GM21367 (cell line): Measurements from ENCODE around the gene KCNG2.

ENCODE experiments used
- ATAC-seq: cut with Tn5 transposase; IDR thresholded peaks from one replicate; pipeline ENCODE4 v1.9.1; 2021; ENCODE audit not compliant: unreplicated experiment

Gene KCNG2

GRCh38 chr18:79882522-79883241, 84.9 kb downstream of the KCNG2 start:
- no peak for ATAC-seq

GRCh38 chr18:79883461-79884293, 85.9 kb downstream of the KCNG2 start:
- no peak for ATAC-seq

- no peak for ATAC-seq
Observed at GRCh38 chr18:79884294-79884962, 86.7 kb downstream of the KCNG2 start.

- ATAC-seq = no peak
Observed at GRCh38 chr18:79884963-79885728, 87.4 kb downstream of the KCNG2 start.

GRCh38 chr18:79887181-79888000, 89.7 kb downstream of the KCNG2 start:
- ATAC-seq = no peak

- ATAC-seq = no peak
Observed at GRCh38 chr18:79888016-79888415, 90.3 kb downstream of the KCNG2 start.

- ATAC-seq = no peak
Observed at GRCh38 chr18:79889569-79889968, 91.8 kb downstream of the KCNG2 start.

- ATAC-seq = no peak
Observed at GRCh38 chr18:79890674-79891073, 92.9 kb downstream of the KCNG2 start.

GRCh38 chr18:79896738-79897137, 99.0 kb downstream of the KCNG2 start:
- no peak for ATAC-seq

- ATAC-seq = no peak
Observed at GRCh38 chr18:79897940-79898625, 100.3 kb downstream of the KCNG2 start.

GRCh38 chr18:79898952-79899608, 101.3 kb downstream of the KCNG2 start:
- ATAC-seq = no peak

GRCh38 chr18:79899609-79900445, 102.1 kb downstream of the KCNG2 start:
- ATAC-seq = no peak

GRCh38 chr18:79900610-79901570, 103.2 kb downstream of the KCNG2 start:
- no peak for ATAC-seq

- ATAC-seq = no peak
Observed at GRCh38 chr18:79901665-79902064, 103.9 kb downstream of the KCNG2 start.

- no peak for ATAC-seq
Observed at GRCh38 chr18:79902075-79902474, 104.3 kb downstream of the KCNG2 start.

GRCh38 chr18:79902640-79903039, 104.9 kb downstream of the KCNG2 start:
- ATAC-seq = no peak

GRCh38 chr18:79903071-79903635, 105.4 kb downstream of the KCNG2 start:
- no peak for ATAC-seq
